Right atrium auricular region (tissue), 2 donors: ENCODE data around the gene NHLH2. TPM values are rescaled to one million over a fixed set of nuclear protein-coding genes. Genes with fewer than 3 reads are reported as not detected.
A peak's percentile ranks its signal among the peaks of the same experiment; 100 is the strongest.

Source experiments
- DNase-seq: peaks from one replicate; pipeline ENCODE4 v3.0.0-alpha.2; 2019; ENCODE audit warnings: low spot score
- H3K27ac ChIP-seq, 2 donors: fragments of 200-600 bp; sonication (generic); 1 replicate in 1 of 2; 2 replicates in 1 of 2; pipeline ENCODE4 v1.5.1; 2016 to 2019
- H3K27me3 ChIP-seq, 2 donors: fragments of 200-600 bp; sonication (generic); one replicate each; pipeline versions ENCODE4 v1.5.1 to v1.6.0; 2017 to 2019
- H3K36me3 ChIP-seq: fragments of 200-600 bp; sonication (generic); one replicate; pipeline ENCODE4 v1.5.1; 2016
- H3K4me1 ChIP-seq, 2 donors: fragments of 200-600 bp; sonication (generic); one replicate each; pipeline versions ENCODE4 v1.5.1 to v1.6.0; 2017 to 2019
- H3K4me3 ChIP-seq, 2 donors: fragments of 200-600 bp; sonication (generic); 1 replicate in 1 of 2; 2 replicates in 1 of 2; pipeline ENCODE4 v1.5.1; 2017 to 2019; ENCODE audit warnings: mild to moderate bottlenecking in 1 of 2, moderate library complexity in 1 of 2
- H3K9me3 ChIP-seq, 2 donors: fragments of 200-600 bp; sonication (generic); one replicate each; pipeline ENCODE4 v1.5.1; 2019
- total RNA-seq, 2 donors: library from RNA; depleted of rRNA; stranded (reverse); fragments of >200 nt; gene quantifications; one replicate each; pipeline ENCODE4 v1.1.0, GENCODE V29; 2016
- TF ChIP-seq, protein P1 (sequence below), 2 donors: fragments of 200-600 bp; sonication (generic); IDR thresholded peaks; one replicate each; pipeline ENCODE4 v1.5.1; 2019; ENCODE audit warnings: antibody characterized with exemption in 2 of 2

NHLH2 gene
- total RNA-seq, 2 donors from 2014 or later, result not detected

DNA sequence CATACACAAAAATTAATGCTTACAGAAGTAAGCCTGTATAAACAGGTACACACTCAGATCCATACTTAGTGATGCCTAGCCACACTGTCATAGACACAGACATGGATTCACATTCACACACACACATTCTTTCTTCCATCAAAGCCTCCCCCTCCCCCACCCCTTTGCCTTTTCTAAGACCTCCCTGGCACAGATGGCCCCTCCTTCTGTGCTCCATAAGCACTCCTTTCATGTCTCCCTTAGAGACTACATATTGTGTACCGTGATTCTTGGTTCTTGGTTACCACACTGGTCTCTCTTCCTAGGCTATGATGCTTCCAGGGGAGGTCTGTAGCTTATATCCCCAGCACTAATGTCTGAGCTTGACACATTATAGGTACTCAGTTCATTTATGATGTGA, 2.0 kb upstream of the NHLH2 start:
- no peak overlapping the region for H3K4me3 ChIP-seq
- no peak for DNase-seq
- H3K9me3 ChIP-seq, result no peaks in the 10 kb centered on the region
- H3K4me1 ChIP-seq, result peaks cover 0 to 21% of the 10 kb centered on the region in 2 donors
- TF ChIP-seq, protein P1, sequence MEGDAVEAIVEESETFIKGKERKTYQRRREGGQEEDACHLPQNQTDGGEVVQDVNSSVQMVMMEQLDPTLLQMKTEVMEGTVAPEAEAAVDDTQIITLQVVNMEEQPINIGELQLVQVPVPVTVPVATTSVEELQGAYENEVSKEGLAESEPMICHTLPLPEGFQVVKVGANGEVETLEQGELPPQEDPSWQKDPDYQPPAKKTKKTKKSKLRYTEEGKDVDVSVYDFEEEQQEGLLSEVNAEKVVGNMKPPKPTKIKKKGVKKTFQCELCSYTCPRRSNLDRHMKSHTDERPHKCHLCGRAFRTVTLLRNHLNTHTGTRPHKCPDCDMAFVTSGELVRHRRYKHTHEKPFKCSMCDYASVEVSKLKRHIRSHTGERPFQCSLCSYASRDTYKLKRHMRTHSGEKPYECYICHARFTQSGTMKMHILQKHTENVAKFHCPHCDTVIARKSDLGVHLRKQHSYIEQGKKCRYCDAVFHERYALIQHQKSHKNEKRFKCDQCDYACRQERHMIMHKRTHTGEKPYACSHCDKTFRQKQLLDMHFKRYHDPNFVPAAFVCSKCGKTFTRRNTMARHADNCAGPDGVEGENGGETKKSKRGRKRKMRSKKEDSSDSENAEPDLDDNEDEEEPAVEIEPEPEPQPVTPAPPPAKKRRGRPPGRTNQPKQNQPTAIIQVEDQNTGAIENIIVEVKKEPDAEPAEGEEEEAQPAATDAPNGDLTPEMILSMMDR (IDR thresholded peaks at IDR 0.05), result no peak
- H3K27ac ChIP-seq, result no peak overlapping the region
- H3K36me3 ChIP-seq, result no peaks in the 10 kb centered on the region
- peaks cover 20 to 31% of the 10 kb centered on the region in 2 donors for H3K27me3 ChIP-seq

DNA sequence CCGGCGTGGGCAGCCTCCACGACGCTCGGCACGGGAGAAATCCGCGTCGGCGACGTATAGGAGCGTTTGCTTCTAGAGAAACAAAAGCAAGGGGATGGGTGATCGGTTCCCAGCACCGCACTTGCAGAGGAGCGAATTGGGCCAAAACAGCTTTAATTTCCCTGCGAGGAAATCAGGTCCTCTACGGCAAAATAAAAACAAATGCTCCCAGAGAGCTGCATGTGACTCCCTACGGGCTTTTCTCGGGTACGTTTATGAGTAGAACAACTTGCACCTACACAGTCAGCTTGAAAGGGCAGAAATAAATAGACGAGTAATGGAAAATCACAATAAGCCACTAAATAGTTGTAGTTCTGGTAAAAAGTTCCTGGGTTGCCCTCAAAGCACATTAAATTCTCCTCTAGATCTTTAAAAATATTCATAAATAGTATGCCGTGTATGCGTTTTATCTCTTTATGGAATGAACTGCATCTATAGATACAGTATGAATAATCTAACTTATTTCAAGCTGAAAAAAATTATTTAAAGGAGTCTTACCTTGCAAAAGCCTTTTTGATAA, 1.2 kb downstream of the NHLH2 start:
- H3K27me3 ChIP-seq, result peaks cover 25 to 36% of the 10 kb centered on the region in 2 donors
- TF ChIP-seq, protein P1 (IDR thresholded peaks at IDR 0.05), result no peak
- peak overlapping the region in 1 of 2 donors; percentile 38 for H3K4me3 ChIP-seq
- no peaks in the 10 kb centered on the region for H3K36me3 ChIP-seq
- H3K4me1 ChIP-seq, result peaks cover 0 to 26% of the 10 kb centered on the region in 2 donors
- H3K9me3 ChIP-seq, result no peaks in the 10 kb centered on the region
- no peak overlapping the region for H3K27ac ChIP-seq
- no peak for DNase-seq

DNA sequence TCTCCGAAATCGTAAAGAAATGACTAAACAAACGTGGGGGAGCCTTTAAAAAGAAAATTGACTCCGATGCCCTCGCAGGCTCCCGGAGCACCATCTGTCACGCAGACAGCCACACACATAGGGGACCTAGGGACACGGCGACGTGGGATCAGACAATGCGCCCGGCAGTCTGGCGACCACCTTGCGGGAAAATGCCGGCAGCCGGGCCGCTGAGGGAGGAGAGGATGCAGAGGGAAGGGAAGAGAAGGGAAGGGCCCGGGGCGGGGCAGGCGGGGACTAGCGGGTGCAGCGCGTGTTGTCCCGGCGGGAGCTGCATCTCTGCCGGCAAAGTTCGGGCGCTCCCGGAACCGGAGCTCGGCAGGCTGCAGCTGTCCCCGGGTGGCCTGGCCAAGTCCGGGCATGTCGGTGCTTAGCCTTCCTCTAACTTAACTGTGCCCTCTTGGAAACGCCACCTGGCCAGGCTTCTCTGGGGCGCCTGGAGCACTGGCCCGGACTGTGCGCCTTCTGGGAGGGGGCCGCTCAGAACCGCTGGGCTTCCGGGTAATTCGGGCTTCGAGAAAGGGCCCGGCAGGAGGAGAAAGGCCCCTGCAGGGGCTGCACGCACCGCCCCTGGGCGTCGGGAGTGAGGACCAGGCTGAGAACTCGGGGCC, 1.8 kb downstream of the NHLH2 start:
- Histone ChIP-seq H3K4me3 (peak overlapping the region in 1 of 2 donors; percentile 38), H3K36me3 (no peaks in the 10 kb centered on the region), H3K9me3 (no peaks in the 10 kb centered on the region), H3K4me1 (peaks cover 0 to 26% of the 10 kb centered on the region in 2 donors), H3K27me3 (peaks cover 25 to 36% of the 10 kb centered on the region in 2 donors), H3K27ac (no peak overlapping the region)
- DNase-seq, result no peak
- TF ChIP-seq, protein P1 (IDR thresholded peaks at IDR 0.05), result no peak

DNA sequence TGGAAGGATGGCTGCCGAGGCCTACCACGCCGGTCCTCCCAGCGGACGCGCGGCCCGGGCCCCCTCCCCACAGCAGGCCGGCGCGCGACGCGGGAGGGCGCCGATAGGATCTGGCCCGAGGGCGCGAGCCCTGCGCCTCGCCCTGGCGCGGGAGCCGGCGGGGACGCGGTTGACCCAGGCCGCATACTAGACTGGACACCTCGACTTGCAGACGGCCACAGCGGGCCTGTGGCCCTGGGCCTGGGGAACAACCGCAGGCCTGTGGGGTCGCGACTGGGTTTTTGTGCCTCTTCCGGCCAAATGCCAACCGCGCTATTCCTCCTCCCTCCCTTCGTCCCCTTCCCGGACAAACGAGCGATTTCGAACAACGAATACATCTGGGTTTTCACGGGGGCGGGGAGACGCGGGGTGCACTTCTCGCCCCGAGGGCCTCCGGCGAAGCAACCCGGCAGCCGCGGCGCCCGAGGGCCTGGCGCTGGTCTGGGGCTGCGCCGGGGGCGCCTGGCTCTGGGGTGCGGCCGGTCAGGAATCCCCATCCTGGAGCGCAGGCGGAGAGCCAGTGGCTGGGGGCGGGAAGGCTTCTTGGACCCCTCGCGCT, 2.4 kb downstream of the NHLH2 start:
- Histone ChIP-seq H3K4me1 (peaks cover 0 to 26% of the 10 kb centered on the region in 2 donors), H3K9me3 (no peaks in the 10 kb centered on the region), H3K4me3 (peak overlapping the region in 1 of 2 donors; percentile 38), H3K36me3 (no peaks in the 10 kb centered on the region), H3K27me3 (peaks cover 25 to 36% of the 10 kb centered on the region in 2 donors), H3K27ac (no peak overlapping the region)
- TF ChIP-seq, protein P1 (IDR thresholded peaks at IDR 0.05), result no peak
- DNase-seq, result no peak

DNA sequence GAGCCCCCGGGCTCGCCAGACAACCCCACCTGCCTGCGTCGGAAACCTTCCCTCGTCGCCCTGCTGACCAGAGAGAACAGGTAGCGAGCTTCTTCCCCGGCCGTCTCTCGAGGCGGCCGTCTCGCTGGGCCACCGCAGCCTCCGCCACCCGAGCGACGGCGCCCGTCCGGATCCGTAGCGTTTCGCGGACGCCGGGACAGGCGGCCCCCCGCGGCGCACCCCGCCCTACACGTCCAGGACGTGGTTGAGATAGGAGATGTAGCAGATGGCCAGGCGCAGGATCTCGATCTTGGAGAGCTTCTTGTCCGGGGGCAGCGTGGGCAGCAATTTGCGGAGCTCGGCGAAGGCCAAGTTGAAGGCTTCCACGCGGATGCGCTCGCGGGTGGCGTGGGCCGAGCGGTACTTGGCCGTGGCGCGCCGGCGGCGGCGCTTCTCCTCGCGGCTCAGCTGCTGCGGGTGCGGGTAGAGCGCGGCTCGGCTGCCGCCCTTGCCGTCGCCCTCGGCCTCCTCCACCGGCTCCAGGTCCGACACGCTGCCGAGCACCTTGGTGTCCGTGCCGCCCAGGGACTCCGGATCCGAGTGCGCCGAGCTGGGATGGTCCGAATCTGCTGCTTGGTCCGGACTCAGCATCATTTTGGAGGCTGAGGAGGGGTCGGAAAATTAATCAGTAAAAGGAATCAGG, 3.0 kb downstream of the NHLH2 start:
- TF ChIP-seq, protein P1 (IDR thresholded peaks at IDR 0.05), result no peak
- H3K27me3 ChIP-seq, result peaks cover 25 to 36% of the 10 kb centered on the region in 2 donors
- H3K36me3 ChIP-seq, result no peaks in the 10 kb centered on the region
- H3K4me1 ChIP-seq, result peaks cover 0 to 26% of the 10 kb centered on the region in 2 donors
- peak overlapping the region in 1 of 2 donors; percentile 38 for H3K4me3 ChIP-seq
- no peak for DNase-seq
- no peaks in the 10 kb centered on the region for H3K9me3 ChIP-seq
- no peak overlapping the region for H3K27ac ChIP-seq
